T-helper 2 cell treated with Interferon-gamma antibody and Interleukin-4, amounts not matched to agents 100 ng/mL and 5 ng/mL, for 36 hours (primary cell): ENCODE data around the gene SPNS2. TPM values are rescaled to one million over a fixed set of nuclear protein-coding genes. Genes with fewer than 3 reads are reported as not detected.

ENCODE experiments used
- intact Hi-C: fragments of 100-400 bp; cut with micrococcal nuclease; formaldehyde crosslinking; loops from one replicate; pipeline ENCODE4 v1.15.1; 2023
- total RNA-seq: library from RNA; stranded (reverse); gene quantifications from 2 replicates; pipeline ENCODE4 v1.2.3, GENCODE V29; 2022

SPNS2 gene
- total RNA-seq, 1 donor from 2014 or later = 0.36 TPM

- intact Hi-C loops = loop anchor here (10.0 kb wide), 1 partner anchor 68 kb away; the partner anchor contains the start of gene SPNS3
These were observed 3.9 kb downstream of the SPNS2 start for GRCh38 chr17:4502466-4503154.

DNA sequence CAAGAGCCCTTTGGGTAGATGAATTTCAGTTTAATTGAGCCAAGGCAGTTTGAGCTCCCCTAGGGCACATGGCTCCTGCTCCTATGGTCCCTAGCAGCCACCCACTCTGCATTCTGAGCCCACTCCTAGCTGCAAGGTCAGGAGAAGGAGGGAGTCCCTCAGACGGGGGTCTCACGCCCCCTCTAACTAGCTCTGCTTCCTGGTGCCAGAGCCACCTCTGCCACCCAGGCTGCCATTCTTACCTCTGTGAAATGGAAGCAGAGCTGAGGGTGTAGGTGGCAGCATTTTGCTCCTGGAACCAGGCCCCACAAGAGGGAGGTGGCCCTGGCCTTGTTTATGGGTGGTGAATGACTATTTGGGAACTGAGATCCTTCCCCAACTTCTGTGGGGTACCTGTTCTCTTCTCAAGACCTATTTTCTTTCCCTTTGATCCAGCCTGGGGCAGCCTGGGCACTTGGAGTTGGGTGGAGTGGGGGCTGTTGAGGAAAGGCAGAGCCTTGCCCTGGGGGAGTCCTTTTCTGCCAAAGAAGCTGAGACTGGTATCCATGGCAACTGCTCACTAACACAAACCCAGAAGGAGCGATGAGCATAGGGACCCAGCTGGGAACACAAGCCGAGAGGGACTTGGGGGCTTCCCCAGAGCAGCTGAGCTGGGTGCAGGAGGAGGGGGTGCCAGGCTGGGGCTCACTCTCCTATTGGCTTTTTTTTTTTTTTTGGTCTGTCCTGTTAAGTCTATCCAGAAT lies 4.8 kb downstream of the SPNS2 start:
- intact Hi-C loops = loop anchor here (10.0 kb wide), 1 partner anchor 69 kb away; the partner anchor contains the start of gene SPNS3

GRCh38 chr17:4504188-4504587 lies 5.5 kb downstream of the SPNS2 start:
- intact Hi-C loops = loop anchor here (10.0 kb wide), 1 partner anchor 69 kb away; the partner anchor contains the start of gene SPNS3

DNA sequence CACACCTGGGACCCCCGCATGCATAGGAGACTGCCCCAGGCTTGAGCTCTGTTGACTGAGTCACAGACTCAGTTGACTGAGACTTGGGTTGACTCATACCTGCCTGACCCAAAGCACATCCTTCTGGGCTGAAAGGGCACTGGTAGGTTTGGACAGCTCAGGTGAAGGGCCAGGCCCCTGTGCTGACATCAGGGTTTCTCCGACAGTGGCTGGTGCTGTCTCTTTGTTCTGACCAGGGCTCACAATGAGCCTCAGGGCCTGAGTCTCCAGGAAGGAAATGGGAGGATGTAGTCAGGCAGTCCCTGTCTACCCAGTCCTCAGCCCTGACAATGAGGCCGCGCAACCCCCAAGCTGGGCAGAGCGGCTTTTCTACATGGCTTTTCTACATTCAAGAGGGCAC lies 6.5 kb downstream of the SPNS2 start:
- intact Hi-C loops = loop anchor here (10.0 kb wide), 1 partner anchor 70 kb away; the partner anchor contains the start of gene SPNS3

- intact Hi-C loops = loop anchor here (10.0 kb wide), 1 partner anchor 71 kb away; the partner anchor contains the start of gene SPNS3
These were observed 7.6 kb downstream of the SPNS2 start for GRCh38 chr17:4506175-4506813.

GRCh38 chr17:4506892-4507291 lies 8.2 kb downstream of the SPNS2 start:
- intact Hi-C loops = loop anchor here (10.0 kb wide), 1 partner anchor 72 kb away; the partner anchor contains the start of gene SPNS3

DNA sequence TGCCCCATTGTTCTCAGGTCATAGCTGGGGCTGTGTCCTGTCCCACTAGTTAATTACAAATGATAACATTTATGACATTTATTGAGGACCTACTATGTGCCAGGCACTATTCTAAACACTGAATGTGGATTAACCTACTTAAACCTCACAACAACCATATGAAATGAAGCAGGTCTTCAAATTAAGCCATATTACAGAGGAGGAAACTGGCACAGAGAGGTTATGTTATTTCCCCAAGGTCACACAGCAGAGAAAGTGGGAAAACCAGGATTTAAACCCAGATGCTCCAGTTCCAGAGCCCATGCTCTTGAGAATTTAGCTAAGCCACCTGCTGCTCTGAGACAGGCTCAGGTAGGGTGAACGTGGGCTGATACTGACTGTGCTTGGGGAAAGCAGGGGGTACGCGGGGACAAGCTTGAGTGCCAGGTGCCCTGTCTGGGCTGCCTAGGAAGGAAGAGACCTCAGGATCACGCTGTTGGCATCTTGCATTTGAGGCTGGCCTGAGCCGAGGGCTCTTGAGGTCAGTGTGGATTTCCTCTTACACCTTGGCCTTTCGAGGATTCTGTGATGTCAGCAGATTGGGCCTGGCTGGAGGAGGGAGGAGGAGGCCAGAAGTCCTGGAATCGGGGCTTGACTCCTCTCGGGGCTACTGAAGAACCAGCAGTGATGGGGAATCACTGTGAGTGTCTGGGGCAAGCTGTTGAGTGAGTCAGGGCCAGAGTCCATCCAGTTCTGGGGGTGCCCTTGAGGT lies 8.9 kb downstream of the SPNS2 start:
- intact Hi-C loops = loop anchor here (10.0 kb wide), 1 partner anchor 73 kb away; the partner anchor contains the start of gene SPNS3

- intact Hi-C loops = loop anchor here (10.0 kb wide), 1 partner anchor 73 kb away; the partner anchor contains the start of gene SPNS3
These were observed 9.5 kb downstream of the SPNS2 start for GRCh38 chr17:4508207-4508606.

GRCh38 chr17:4509401-4509800 lies 10.7 kb downstream of the SPNS2 start:
- intact Hi-C loops = loop anchor here (10.0 kb wide), 1 partner anchor 75 kb away; the partner anchor contains the start of gene SPNS3

GRCh38 chr17:4509923-4510617 lies 11.4 kb downstream of the SPNS2 start:
- intact Hi-C loops = loop anchor here (10.0 kb wide), 1 partner anchor 75 kb away; the partner anchor contains the start of gene SPNS3

GRCh38 chr17:4510618-4510941 lies 11.9 kb downstream of the SPNS2 start:
- intact Hi-C loops = no loop called here

DNA sequence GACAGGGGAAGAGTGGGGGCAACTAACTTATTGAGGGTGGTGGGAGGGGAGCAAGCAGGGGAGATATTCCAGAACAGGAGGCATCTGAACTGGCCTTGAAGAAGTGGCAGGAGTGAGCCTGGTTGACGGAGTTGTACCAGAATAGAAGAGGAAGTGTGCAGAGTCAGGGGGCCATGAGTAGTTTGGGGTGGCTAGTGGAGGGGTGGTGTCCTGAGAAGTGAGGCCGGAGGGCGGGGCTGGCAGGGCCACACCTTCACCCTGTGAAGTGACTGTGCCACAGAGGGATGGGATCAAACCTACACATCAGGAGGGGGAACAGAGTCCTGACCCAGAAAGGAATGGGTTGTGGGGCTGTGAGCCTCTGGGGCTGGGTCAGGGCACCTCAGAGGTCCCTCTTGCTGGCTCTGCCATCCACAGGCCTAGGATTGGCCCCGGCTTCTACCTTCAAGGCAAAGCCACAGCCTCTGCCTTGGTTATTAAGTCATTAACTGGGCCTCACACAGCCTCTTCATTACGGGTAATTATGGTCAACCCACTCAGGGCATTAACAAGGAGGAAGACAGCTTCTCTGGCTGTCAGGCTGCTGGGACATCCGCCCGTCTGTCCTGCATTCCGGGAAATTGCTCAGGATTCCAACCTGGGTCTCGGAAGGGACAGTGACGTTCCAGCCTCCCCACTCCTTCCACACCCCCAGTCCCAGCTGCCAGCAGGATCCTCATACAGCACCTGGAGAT lies 12.7 kb downstream of the SPNS2 start:
- intact Hi-C loops = no loop called here

DNA sequence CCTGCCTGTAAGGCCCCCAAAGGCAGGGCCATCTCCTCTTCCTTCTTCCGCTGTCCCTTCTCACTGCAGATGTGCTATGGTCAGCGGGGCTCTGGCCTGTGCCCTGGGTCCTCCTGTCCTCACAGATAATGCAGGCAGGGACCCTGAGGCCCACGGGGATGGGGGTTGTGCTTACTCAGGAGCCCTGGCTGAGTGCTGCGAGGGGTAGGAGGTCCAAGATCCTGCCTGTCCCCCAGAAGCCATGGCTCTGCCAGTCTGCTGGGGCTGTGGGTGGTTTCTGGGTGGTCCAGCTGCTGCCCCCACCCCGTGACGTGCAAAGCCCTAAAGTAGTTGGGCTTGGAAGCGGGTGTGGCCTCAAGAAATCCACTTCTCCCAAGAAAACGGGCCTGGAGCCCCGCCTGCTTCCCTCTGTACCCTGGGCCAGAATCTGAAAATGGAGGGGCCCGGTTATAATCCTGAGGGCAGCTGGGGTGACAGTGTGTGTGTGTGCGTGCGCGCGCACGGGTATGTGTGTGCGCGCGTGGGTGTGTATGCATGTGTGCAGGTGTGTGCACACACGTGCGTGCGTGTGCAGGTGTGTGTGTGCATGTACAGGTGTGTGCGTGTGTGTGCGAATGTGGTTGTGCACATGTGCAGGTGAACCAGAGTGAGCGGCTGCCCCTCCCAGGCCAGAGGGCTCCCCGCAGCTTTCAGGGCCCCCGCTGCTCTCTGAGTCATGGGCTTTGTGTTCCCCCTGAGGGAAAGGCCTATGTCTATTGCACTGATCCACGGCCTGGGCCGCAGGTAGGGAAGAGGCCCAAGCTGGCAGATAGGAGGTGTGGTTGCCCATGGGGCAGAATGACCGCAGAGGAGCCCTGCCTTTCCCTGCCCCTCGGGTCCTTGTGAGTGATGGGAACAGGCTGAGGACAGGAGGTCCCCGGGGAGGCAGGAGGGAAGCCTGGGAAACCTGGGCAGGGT lies 13.8 kb downstream of the SPNS2 start:
- intact Hi-C loops = no loop called here

DNA sequence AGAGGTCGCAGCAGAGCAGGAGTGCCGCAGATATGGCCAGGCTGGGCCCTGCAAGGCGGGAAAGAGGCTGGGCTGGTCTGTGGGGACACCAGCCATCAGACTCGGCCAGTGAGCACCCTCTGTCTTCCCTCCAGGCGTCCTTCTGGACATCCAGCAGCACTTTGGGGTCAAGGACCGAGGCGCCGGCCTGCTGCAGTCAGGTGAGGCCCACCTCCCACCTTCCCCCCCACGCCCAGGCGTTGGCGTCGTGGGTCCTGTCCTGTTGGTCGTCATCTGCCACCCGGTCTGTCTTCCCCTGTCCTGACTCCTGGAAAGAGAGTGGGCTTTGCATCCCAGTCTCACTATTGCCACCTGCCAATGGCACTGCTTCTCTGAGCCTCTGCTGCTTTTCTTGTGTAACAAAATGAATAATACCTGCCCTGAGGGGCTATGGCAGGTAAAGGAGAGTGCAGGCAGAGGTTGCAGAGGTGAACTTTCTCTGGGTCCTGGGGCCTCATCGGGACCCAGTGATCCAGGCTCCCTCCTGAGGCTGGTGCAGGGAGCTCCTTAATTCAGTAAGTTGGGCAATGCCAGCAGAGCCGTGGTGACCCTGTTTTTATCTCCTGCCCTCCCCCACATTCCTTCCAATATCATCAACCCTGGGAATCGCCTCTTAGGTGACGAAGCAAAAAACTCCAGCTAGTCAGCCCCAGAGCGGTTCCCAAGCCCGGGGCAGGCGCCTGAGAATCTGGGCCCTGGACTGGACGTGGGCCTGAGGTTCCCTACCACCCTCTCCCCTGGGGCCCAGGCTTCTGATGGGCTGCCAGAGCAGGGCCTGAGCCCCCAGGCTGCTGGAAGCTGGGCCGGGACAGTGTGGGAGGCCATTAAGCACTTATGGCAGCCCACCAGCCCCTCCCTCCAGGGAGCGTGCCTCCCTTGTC lies 14.7 kb downstream of the SPNS2 start:
- intact Hi-C loops = no loop called here

GRCh38 chr17:4514206-4514605 lies 15.5 kb downstream of the SPNS2 start:
- intact Hi-C loops = no loop called here

GRCh38 chr17:4514779-4515178 lies 16.1 kb downstream of the SPNS2 start:
- intact Hi-C loops = no loop called here

DNA sequence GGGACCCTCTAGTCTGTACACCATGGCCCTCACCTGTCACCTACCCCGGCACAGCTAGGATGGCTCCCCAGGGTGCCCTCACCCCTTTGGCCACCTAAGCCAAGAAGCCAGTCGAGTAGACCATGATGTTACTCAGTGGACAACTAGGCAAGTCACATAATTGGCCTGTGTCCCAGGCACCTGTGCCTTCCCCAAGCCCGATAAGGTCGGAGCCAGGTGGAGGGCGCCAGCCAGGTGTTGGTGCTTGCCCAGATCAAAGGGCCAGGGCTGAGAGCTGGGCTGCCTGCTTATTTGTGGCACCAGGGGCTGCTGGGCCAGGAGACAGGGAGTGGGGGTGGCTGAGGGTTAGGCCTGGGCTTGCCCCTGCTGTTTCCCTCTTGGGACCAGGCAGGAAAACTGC lies 16.8 kb downstream of the SPNS2 start:
- intact Hi-C loops = no loop called here
